ENCODE measurements around the gene NF2.

DNA sequence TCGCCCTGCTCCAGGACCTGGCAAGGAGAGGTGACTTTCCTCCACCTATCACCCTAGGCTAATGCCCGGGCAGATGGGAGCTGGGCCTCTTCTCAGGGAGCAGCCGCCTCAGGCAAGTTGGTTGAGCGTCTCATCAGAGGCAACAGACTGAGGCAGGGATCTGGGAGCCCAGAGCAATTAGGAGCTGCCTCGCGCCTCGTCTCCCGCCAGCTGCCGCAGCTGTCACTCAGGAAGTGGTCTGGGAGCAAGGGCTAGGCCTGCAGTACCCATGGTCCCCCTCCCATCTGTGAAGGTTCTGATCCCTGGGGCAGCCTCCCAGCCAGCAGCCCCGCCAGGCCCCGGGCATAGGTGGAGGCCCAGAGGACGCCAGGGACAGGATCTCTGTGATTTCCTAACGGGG is 111.8 kb downstream of the NF2 start:
- TF ChIP-seq, protein P1, sequence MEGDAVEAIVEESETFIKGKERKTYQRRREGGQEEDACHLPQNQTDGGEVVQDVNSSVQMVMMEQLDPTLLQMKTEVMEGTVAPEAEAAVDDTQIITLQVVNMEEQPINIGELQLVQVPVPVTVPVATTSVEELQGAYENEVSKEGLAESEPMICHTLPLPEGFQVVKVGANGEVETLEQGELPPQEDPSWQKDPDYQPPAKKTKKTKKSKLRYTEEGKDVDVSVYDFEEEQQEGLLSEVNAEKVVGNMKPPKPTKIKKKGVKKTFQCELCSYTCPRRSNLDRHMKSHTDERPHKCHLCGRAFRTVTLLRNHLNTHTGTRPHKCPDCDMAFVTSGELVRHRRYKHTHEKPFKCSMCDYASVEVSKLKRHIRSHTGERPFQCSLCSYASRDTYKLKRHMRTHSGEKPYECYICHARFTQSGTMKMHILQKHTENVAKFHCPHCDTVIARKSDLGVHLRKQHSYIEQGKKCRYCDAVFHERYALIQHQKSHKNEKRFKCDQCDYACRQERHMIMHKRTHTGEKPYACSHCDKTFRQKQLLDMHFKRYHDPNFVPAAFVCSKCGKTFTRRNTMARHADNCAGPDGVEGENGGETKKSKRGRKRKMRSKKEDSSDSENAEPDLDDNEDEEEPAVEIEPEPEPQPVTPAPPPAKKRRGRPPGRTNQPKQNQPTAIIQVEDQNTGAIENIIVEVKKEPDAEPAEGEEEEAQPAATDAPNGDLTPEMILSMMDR (IDR thresholded peaks at IDR 0.05; ENCODE audit: low read depth, low read length), result no peak
- no peak for TF ChIP-seq EZH2phosphoT487 (IDR thresholded peaks at IDR 0.05; ENCODE audit: low read depth)

Data from OCI-LY3 (cell line).